C4-2B (cell line): ENCODE data around the gene PARD3B.

Source experiments
- CTCF ChIP-seq: fragments of 450-650 bp; conservative IDR thresholded peaks from 2 replicates; pipeline ENCODE4 v1.5.1; 2017; ENCODE audit warnings: mild to moderate bottlenecking
- ZFX ChIP-seq: fragments of 450-650 bp; IDR thresholded peaks from 2 replicates; pipeline ENCODE4 v1.6.1; 2017

- TF ChIP-seq CTCF (no peak), ZFX (no peak)
These were observed 739.1 kb downstream of the PARD3B start for GRCh38 chr2:205284334-205284733.
